Smooth muscle cell (in vitro differentiated cells): Measurements from ENCODE around the gene LRPAP1. TPM values are rescaled to one million over a fixed set of nuclear protein-coding genes. Genes with fewer than 3 reads are reported as not detected.

Experiments used
- DNase-seq: peaks from one replicate; lab custom pipeline; 2025; ENCODE audit not compliant: unreplicated experiment; lab: John Stamatoyannopoulos, UW
- H2AFZ ChIP-seq: fragments of 200-600 bp; sonication (generic); 2 replicates; pipeline ENCODE4 v1.6.0; 2016; ENCODE audit warnings: antibody characterized with exemption, low read depth, mild to moderate bottlenecking
- H3F3A ChIP-seq: fragments of 200-600 bp; sonication (generic); 2 replicates; pipeline ENCODE4 v1.6.0; 2017; ENCODE audit warnings: antibody characterized with exemption, low read depth
- H3K27ac ChIP-seq: fragments of 200-600 bp; sonication (generic); 2 replicates; pipeline ENCODE4 v1.5.1; 2016; ENCODE audit warnings: low read depth, mild to moderate bottlenecking
- H3K27me3 ChIP-seq: fragments of 200-600 bp; sonication (generic); 2 replicates; pipeline ENCODE4 v1.6.1; 2016; ENCODE audit warnings: low read depth, mild to moderate bottlenecking
- H3K36me3 ChIP-seq: fragments of 200-600 bp; sonication (generic); 2 replicates; pipeline ENCODE4 v1.5.1; 2016; ENCODE audit warnings: low read depth
- H3K4me1 ChIP-seq: fragments of 200-600 bp; sonication (generic); 2 replicates; pipeline ENCODE4 v1.5.1; 2016; ENCODE audit warnings: low read depth
- H3K4me2 ChIP-seq: fragments of 200-600 bp; sonication (generic); 2 replicates; pipeline ENCODE4 v1.6.0; 2016; ENCODE audit warnings: mild to moderate bottlenecking
- H3K4me3 ChIP-seq: fragments of 200-600 bp; sonication (generic); 2 replicates; pipeline ENCODE4 v1.5.1; 2016; ENCODE audit warnings: mild to moderate bottlenecking
- H3K79me2 ChIP-seq: fragments of 200-600 bp; sonication (generic); 2 replicates; pipeline ENCODE4 v1.6.0; 2016; ENCODE audit warnings: low read depth, mild to moderate bottlenecking
- H3K9ac ChIP-seq: fragments of 200-600 bp; sonication (generic); 2 replicates; pipeline ENCODE4 v1.6.0; 2016; ENCODE audit warnings: low read depth
- H3K9me3 ChIP-seq: fragments of 200-600 bp; sonication (generic); replicated peaks from 2 replicates; pipeline ENCODE4 v1.5.1; 2016; ENCODE audit warnings: low read depth
- H4K20me1 ChIP-seq: fragments of 200-600 bp; sonication (generic); 2 replicates; pipeline ENCODE4 v1.6.0; 2016; ENCODE audit warnings: low read depth
- WGBS: methylation state at CpG from one replicate; pipeline ENCODE4 v1.1.7; 2016; ENCODE audit warnings: low lambda C conversion rate; 5-methylcytosine and 5-hydroxymethylcytosine counted together
- polyA plus RNA-seq: library from polyadenylated mRNA; unstranded; fragments of >200 nt; fragmentation: Nextera tagmentation; extraction: Ambion mirVana; gene quantifications from 2 replicates; pipeline ENCODE4 v1.2.1, GENCODE V29; 2016
- total RNA-seq: library from RNA; depleted of rRNA; stranded (reverse); fragments of >200 nt; gene quantifications from 2 replicates; pipeline ENCODE4 v1.2.3, GENCODE V29; 2014
- TF ChIP-seq, protein P1 (sequence below): fragments of 200-600 bp; sonication (generic); IDR thresholded peaks from 2 replicates; pipeline ENCODE4 v1.5.1; 2017; ENCODE audit warnings: borderline replicate concordance, mild to moderate bottlenecking, antibody characterized with exemption; ENCODE audit not compliant: insufficient read depth, poor library complexity, severe bottlenecking

LRPAP1 gene
- total and polyA plus RNA-seq, 2 experiments from 2014 or later, result 82.6 to 277 TPM

DNA sequence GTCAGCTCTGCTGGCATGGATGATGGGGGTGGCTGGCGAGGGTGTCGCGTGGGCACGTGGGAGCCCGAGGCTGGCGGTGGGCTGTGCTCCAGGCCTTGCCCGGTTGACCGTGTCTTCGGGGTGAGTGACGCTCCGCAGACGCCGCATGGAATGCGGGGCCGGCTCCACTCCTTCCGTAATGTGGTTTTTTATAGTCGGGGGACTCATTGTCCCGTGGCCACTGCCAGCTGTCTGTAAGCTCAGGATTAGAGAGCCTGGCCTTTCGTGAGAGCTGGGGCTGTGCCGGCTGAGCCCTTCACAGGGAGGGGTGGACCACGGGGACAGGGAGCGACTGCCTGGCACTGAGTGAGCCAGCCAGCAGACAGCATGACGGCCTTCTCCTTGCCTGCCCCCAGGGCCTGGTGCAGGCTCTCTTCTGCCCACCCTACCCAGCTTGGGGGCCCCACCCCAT lies 48.7 kb downstream of the LRPAP1 start:
- peak overlapping the region; percentile 50 for H3K4me2 ChIP-seq
- no peak overlapping the region for H3K27ac ChIP-seq
- no peaks in the 10 kb centered on the region for H3K27me3 ChIP-seq
- no peak overlapping the region for H2AFZ ChIP-seq
- no peaks in the 10 kb centered on the region for H3K36me3 ChIP-seq
- H3K79me2 ChIP-seq, result no peaks in the 10 kb centered on the region
- 9% methylated on average over 21 of the region's 23 CpGs for WGBS
- H3K4me1 ChIP-seq, result peaks cover 21% of the 10 kb centered on the region
- no peaks in the 10 kb centered on the region for H3K9me3 ChIP-seq
- H3K9ac ChIP-seq, result no peak overlapping the region
- no peaks in the 10 kb centered on the region for H4K20me1 ChIP-seq
- TF ChIP-seq, protein P1, sequence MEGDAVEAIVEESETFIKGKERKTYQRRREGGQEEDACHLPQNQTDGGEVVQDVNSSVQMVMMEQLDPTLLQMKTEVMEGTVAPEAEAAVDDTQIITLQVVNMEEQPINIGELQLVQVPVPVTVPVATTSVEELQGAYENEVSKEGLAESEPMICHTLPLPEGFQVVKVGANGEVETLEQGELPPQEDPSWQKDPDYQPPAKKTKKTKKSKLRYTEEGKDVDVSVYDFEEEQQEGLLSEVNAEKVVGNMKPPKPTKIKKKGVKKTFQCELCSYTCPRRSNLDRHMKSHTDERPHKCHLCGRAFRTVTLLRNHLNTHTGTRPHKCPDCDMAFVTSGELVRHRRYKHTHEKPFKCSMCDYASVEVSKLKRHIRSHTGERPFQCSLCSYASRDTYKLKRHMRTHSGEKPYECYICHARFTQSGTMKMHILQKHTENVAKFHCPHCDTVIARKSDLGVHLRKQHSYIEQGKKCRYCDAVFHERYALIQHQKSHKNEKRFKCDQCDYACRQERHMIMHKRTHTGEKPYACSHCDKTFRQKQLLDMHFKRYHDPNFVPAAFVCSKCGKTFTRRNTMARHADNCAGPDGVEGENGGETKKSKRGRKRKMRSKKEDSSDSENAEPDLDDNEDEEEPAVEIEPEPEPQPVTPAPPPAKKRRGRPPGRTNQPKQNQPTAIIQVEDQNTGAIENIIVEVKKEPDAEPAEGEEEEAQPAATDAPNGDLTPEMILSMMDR, result no peak
- peaks cover 3% of the 10 kb centered on the region for H3F3A ChIP-seq
- DNase-seq, result peak; percentile 57
- H3K4me3 ChIP-seq, result no peak overlapping the region

DNA sequence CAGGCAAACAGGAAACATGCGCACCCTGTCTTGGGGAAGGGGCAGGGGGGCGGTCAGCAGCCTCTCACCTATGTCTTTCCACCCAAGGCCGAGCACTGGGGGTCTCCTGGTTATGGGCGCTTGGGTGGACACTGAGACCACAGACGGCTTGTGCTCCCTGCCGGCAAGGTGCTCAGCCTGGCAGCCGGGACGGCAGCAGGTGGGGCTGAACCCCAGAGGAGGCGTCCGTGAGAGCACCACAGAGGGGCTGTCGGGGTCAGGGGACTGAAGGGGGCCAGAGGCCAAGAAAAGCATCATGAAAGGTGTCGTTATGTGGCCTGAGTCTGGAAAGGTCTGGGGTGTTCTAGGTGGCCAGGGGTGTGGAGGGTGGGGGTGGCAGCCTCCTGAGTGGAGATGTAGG lies 49.5 kb downstream of the LRPAP1 start:
- DNase-seq, result no peak
- Histone ChIP-seq H3F3A (peaks cover 3% of the 10 kb centered on the region), H3K4me2 (no peak overlapping the region), H3K9me3 (no peaks in the 10 kb centered on the region), H3K27ac (no peak overlapping the region), H3K27me3 (no peaks in the 10 kb centered on the region), H3K4me1 (peaks cover 29% of the 10 kb centered on the region), H2AFZ (no peak overlapping the region), H3K79me2 (no peaks in the 10 kb centered on the region), H3K36me3 (no peaks in the 10 kb centered on the region), H3K9ac (no peak overlapping the region), H4K20me1 (no peaks in the 10 kb centered on the region), H3K4me3 (no peak overlapping the region)
- TF ChIP-seq, protein P1, result no peak
- WGBS, result 97% methylated on average over 12 of the region's 12 CpGs

DNA sequence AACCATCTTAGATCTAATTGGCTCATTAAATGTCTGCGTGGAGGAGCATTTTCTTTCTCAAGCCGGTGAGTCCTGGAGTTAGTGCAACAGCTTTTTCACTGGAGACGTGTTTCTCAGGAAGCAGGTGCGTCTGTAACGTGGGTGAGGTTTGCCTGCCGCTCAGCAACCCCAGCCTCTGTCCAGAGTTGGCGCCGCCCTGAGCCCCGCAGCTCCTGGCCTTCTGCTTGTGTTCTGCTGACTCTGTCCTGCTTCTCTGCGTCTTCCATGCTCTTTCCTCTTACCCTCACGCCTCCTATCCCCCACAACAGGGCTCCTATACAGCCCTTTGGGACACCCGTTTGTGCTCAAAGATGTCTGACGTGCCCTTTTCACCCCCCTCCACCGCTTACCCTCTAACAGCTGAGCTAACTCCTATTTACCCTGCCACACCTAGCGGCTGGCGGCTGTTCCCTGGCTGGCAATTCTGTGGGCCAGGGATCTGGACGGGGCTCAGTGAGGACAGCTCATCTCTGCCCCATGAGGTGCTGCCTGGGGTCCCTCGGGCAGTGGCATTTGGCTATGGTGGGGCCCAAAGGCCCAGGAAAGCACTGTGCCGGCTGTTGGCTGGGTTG lies 50.3 kb downstream of the LRPAP1 start:
- no peaks in the 10 kb centered on the region for H3K27me3 ChIP-seq
- H3K9ac ChIP-seq, result no peak overlapping the region

More for the DNA sequence above, 50.3 kb downstream of the LRPAP1 start:
- no peak for DNase-seq
- peaks cover 3% of the 10 kb centered on the region for H3F3A ChIP-seq
- H4K20me1 ChIP-seq, result no peaks in the 10 kb centered on the region
- no peak overlapping the region for H3K4me2 ChIP-seq
- H3K9me3 ChIP-seq, result no peaks in the 10 kb centered on the region
- H3K4me1 ChIP-seq, result peaks cover 24% of the 10 kb centered on the region
- no peak overlapping the region for H3K4me3 ChIP-seq
- H2AFZ ChIP-seq, result no peak overlapping the region
- WGBS, result 77% methylated on average over 19 of the region's 19 CpGs
- TF ChIP-seq, protein P1, result no peak
- H3K79me2 ChIP-seq, result no peaks in the 10 kb centered on the region
- no peak overlapping the region for H3K27ac ChIP-seq
- no peaks in the 10 kb centered on the region for H3K36me3 ChIP-seq
